C4-2B (cell line): Measurements from ENCODE around the gene DOLK.

Source experiments
- H3K27ac ChIP-seq: fragments of 450-650 bp; 2 replicates; pipeline ENCODE4 v1.5.1; 2017
- CTCF ChIP-seq: fragments of 450-650 bp; conservative IDR thresholded peaks from 2 replicates; pipeline ENCODE4 v1.5.1; 2017; ENCODE audit warnings: mild to moderate bottlenecking
- ZFX ChIP-seq: fragments of 450-650 bp; IDR thresholded peaks from 2 replicates; pipeline ENCODE4 v1.6.1; 2017

DOLK gene

GRCh38 chr9:128947527-128948301 is at the start of gene DOLK, which contains the start of gene NUP188:
TSS of gene DOLK (minus strand) at chr9:128947603. CDS start at chr9:128947303, 300 bp downstream.
TSS of gene NUP188 (plus strand) at chr9:128947699. CDS start at chr9:128947720, 21 bp downstream.
- H3K27ac ChIP-seq, result peak within 1 kb of the TSS; percentile 95
- TF ChIP-seq CTCF, result no peak
- TF ChIP-seq ZFX, result no peak

- H3K27ac ChIP-seq, result no peak overlapping the region
Observed at GRCh38 chr9:128995791-128996190, 48.4 kb upstream of the DOLK start.

GRCh38 chr9:128992995-128993394 is 45.6 kb upstream of the DOLK start:
- no peak overlapping the region for H3K27ac ChIP-seq
- TF ChIP-seq CTCF (no peak; the same call in 1 of the 2 replicates), ZFX (no peak)

More at GRCh38 chr9:128995791-128996190, 48.4 kb upstream of the DOLK start:
- TF ChIP-seq ZFX, result no peak
- TF ChIP-seq CTCF, result no peak

- no peak for TF ChIP-seq ZFX
- TF ChIP-seq CTCF, result no peak
- H3K27ac ChIP-seq, result no peak overlapping the region
Observed at GRCh38 chr9:128987805-128988204, 40.4 kb upstream of the DOLK start.

GRCh38 chr9:128986671-128987070 is 39.3 kb upstream of the DOLK start:
- no peak overlapping the region for H3K27ac ChIP-seq
- TF ChIP-seq CTCF, result no peak
- TF ChIP-seq ZFX, result no peak

- no peak for TF ChIP-seq CTCF
- TF ChIP-seq ZFX, result no peak
- no peak overlapping the region for H3K27ac ChIP-seq
Observed at GRCh38 chr9:128983536-128983935, 36.1 kb upstream of the DOLK start.

GRCh38 chr9:128979111-128979510 is 31.7 kb upstream of the DOLK start:
- H3K27ac ChIP-seq, result no peak overlapping the region
- TF ChIP-seq ZFX (no peak), CTCF (no peak)
